Skin epidermis (tissue), 12 donors: ENCODE results near the gene FBRSL1.
"Not testable (repeated sequence)": the region's sequence is repeated elsewhere in the genome, so short reads cannot be mapped to it uniquely, and the experiment has no call there.

Source experiments
- H3K27ac ChIP-seq, 21 experiments: fragments of 200-600 bp; sonication (generic) in 11 of 21; one replicate each; pipeline ENCODE4 v1.5.0; 2020; ENCODE audit warnings: mild to moderate bottlenecking in 3 of 21, inconsistent platforms in 2 of 21, moderate library complexity in 2 of 21
- H3K4me3 ChIP-seq, 7 experiments: fragments of 200-600 bp; sonication (generic) in 2 of 7; one replicate each; pipeline ENCODE4 v1.5.0; 2020; ENCODE audit warnings: inconsistent platforms in 2 of 7, mild to moderate bottlenecking in 2 of 7, moderate library complexity in 1 of 7

The FBRSL1 gene

GRCh38 chr12:132530447-132530846 lies 40.5 kb downstream of the FBRSL1 start:
- H3K27ac ChIP-seq, result no peak overlapping the region
- H3K4me3 ChIP-seq, result no peak overlapping the region

GRCh38 chr12:132530851-132531250 lies 40.9 kb downstream of the FBRSL1 start:
- H3K4me3 ChIP-seq, result no peak overlapping the region

GRCh38 chr12:132532711-132533583 lies 43.0 kb downstream of the FBRSL1 start:
- H3K4me3 ChIP-seq, H3K27ac ChIP-seq: not testable (repeated sequence)

More at GRCh38 chr12:132530851-132531250, 40.9 kb downstream of the FBRSL1 start:
- H3K27ac ChIP-seq, result no peak overlapping the region

GRCh38 chr12:132533584-132533958 lies 43.6 kb downstream of the FBRSL1 start:
- no peak overlapping the region for H3K4me3 ChIP-seq
- H3K27ac ChIP-seq, result no peak overlapping the region

GRCh38 chr12:132534076-132534475 lies 44.1 kb downstream of the FBRSL1 start:
- H3K4me3 ChIP-seq, result no peak overlapping the region
- no peak overlapping the region for H3K27ac ChIP-seq

GRCh38 chr12:132535019-132535418 lies 45.1 kb downstream of the FBRSL1 start:
- H3K27ac ChIP-seq, result no peak overlapping the region
- no peak overlapping the region for H3K4me3 ChIP-seq

- H3K4me3 ChIP-seq, result no peak overlapping the region
Observed at GRCh38 chr12:132536102-132536876, 46.3 kb downstream of the FBRSL1 start.

GRCh38 chr12:132537049-132537448 lies 47.1 kb downstream of the FBRSL1 start:
- H3K4me3 ChIP-seq, result no peak overlapping the region
- H3K27ac ChIP-seq, result no peak overlapping the region

More at GRCh38 chr12:132536102-132536876, 46.3 kb downstream of the FBRSL1 start:
- H3K27ac ChIP-seq, result no peak overlapping the region

GRCh38 chr12:132537836-132538662 lies 48.1 kb downstream of the FBRSL1 start:
- Histone ChIP-seq H3K4me3 (no peak overlapping the region), H3K27ac (no peak overlapping the region)

GRCh38 chr12:132538663-132538990 lies 48.7 kb downstream of the FBRSL1 start:
- no peak overlapping the region for H3K27ac ChIP-seq
- H3K4me3 ChIP-seq, result no peak overlapping the region

- Histone ChIP-seq H3K27ac (no peak overlapping the region), H3K4me3 (no peak overlapping the region)
Observed at GRCh38 chr12:132539016-132539773, 49.2 kb downstream of the FBRSL1 start.

GRCh38 chr12:132540436-132540835 lies 50.5 kb downstream of the FBRSL1 start:
- Histone ChIP-seq H3K27ac (no peak overlapping the region), H3K4me3 (no peak overlapping the region)

GRCh38 chr12:132541200-132541599 lies 51.2 kb downstream of the FBRSL1 start:
- H3K4me3 ChIP-seq, result no peak overlapping the region

GRCh38 chr12:132541996-132542395 lies 52.0 kb downstream of the FBRSL1 start:
- Histone ChIP-seq H3K4me3 (no peak overlapping the region), H3K27ac (no peak overlapping the region)

More at GRCh38 chr12:132541200-132541599, 51.2 kb downstream of the FBRSL1 start:
- H3K27ac ChIP-seq, result no peak overlapping the region

- no peak overlapping the region for H3K27ac ChIP-seq
Observed at GRCh38 chr12:132542661-132543060, 52.7 kb downstream of the FBRSL1 start.

GRCh38 chr12:132543298-132544079 lies 53.5 kb downstream of the FBRSL1 start:
- Histone ChIP-seq H3K4me3 (no peak overlapping the region), H3K27ac (no peak overlapping the region)

More at GRCh38 chr12:132542661-132543060, 52.7 kb downstream of the FBRSL1 start:
- H3K4me3 ChIP-seq, result no peak overlapping the region

GRCh38 chr12:132544080-132544397 lies 54.1 kb downstream of the FBRSL1 start:
- Histone ChIP-seq H3K4me3 (no peak overlapping the region), H3K27ac (no peak overlapping the region)

- no peak overlapping the region for H3K4me3 ChIP-seq
Observed at GRCh38 chr12:132544498-132544897, 54.5 kb downstream of the FBRSL1 start.

More at GRCh38 chr12:132544498-132544897, 54.5 kb downstream of the FBRSL1 start:
- H3K27ac ChIP-seq, result no peak overlapping the region
